ENCODE results near the gene MED31.

- TF ChIP-seq POLR2A (IDR thresholded peaks at IDR 0.05; ENCODE audit: low read depth, low read length) (no peak), PAX5 (IDR thresholded peaks at IDR 0.05; ENCODE audit: insufficient read depth, low read length, severe bottlenecking) (no peak), POLR2AphosphoS5 (IDR thresholded peaks at IDR 0.05; ENCODE audit: low read depth, low read length) (no peak), TAF1 (IDR thresholded peaks at IDR 0.05; ENCODE audit: low read depth, low read length) (no peak)
Observed at GRCh38 chr17:6597727-6598126, 53.7 kb downstream of the MED31 start.
